HG02588 (cell line): ENCODE results near the gene FLRT1.

Source experiments
- ATAC-seq: cut with Tn5 transposase; IDR thresholded peaks from one replicate; pipeline ENCODE4 v1.9.1; 2021; ENCODE audit warnings: mild to moderate bottlenecking, moderate library complexity; ENCODE audit not compliant: unreplicated experiment

Gene FLRT1

GRCh38 chr11:64063777-64064176, 28.0 kb downstream of the FLRT1 start:
- ATAC-seq: no peak

DNA sequence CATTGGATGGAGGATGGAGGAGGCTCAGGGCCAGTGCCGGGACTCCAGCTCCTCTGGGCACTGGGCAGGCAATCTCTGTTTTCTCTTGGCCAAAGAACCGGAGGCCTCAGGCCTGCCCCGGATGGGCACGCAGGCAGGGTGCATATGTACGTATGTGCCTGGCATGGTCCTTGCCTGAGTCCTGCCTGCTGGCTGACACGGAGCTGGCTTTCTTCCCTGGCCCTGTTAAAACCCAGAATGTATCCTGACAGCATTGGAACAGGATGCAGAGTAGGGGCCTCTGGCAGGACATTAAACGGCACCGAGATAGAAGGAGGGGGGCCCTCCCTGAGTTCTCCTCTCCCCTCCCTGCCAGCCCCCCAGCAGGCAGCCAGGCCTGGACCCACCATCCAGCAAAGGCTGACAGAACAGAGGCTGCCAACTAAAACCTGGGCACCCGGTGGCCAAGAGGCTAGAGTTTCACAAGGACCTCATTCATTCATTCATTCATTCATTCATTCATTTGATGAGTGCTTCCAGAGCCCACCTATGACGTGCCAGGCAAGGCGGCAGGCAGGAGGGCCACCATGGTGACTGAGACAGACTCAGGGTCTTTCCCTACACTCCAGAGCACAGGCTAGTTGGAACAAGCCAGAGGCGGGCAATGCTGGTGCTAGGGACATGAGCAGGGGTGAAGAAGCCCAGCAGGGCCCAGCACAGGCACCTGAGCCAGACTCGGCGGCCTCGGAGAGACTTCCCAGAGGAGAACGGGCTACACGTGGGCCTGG, 28.8 kb downstream of the FLRT1 start:
- no peak for ATAC-seq

GRCh38 chr11:64065141-64065465, 29.4 kb downstream of the FLRT1 start:
- ATAC-seq: no peak

DNA sequence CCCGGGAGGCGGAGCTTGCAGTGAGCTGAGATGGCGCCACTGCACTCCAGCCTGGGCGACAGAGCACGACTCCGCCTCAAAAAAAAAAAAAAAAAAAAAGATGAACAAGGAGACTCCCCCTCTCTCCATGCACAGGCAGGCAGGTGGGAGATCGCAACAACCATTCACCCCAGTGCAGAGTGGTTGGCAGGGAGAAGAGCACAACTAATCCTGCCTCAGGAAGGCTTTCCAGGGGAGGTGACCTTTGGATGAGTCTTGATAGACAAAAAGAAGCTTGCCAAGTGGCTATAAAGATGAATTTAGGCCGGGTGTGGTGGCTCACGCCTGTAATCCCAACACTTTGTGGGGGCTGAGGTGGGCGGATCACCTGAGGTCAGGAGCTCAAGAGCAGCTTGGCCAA, 30.0 kb downstream of the FLRT1 start:
- ATAC-seq: no peak

DNA sequence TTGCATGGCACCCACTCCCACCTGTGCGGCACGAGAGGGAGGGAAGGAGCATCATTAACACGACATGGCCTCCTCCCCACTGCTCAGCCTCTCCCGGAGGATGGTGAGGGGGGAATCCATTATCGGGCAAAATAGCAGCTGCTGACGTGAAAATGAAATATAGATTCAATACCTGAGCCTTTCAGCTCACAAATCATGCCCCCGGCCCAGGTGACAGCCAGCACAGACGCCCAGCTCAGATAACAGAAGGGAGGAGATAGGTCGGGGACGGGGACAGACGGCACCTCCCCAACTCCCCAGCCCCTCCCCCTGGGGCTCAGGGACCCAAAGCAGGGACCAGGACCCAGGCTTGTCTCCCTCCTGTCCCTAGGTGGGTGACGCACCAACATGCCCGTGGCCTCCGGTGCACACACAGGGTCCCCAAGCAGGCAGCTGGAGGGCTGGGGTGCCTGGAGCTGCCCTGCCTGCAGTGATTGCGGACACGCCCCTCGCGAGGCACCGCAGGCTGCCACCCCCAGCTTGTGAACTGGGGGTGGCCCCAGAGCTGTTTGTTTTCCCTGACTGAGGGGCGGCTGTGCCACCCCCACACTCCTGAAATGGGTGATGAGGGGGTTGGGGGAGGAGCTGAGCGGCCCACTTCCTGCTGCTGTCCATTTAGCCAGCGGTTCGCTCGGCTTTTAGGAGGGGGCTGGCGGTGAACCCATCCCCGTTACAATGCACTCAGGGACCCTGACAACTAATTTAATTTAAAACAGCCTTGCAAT, 31.7 kb downstream of the FLRT1 start:
- ATAC-seq: no peak

DNA sequence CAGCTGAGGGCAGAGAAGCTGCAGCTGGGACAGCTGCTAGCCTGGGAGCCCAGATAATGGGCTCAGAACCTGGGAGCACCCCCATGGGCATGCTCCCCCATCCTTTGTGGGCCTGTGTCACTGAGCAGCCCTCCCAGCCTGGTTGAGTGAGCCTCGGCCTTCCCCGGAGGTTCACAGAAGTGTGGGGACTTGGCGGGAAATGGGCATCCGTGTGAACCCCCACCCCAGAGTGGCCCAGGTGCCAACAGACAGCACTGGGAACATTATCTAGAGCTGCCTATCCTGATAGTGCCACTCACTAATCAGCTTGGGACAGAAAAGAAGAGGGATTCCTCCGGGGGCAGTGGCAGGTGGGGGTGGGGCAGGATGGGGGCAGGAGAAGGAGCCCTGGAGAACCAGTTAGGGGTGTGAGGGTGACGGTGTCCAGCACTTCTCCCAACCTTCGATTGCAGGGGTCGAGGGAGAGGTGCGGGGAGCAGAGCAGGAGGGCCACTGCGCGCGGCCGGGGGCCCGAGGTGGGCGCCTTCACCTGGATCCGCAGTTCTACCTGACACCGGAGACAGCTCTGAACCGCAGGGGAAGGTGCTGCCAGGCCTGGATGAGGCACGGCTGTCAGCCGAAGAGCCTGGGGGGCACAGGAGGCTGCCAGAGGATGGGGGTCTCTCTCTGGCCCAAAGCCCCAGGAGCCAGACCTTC, 33.1 kb downstream of the FLRT1 start:
- no peak for ATAC-seq

- no peak for ATAC-seq
Observed at GRCh38 chr11:64069401-64070313, 33.9 kb downstream of the FLRT1 start.

GRCh38 chr11:64070314-64070681, 34.6 kb downstream of the FLRT1 start:
- no peak for ATAC-seq

- ATAC-seq: no peak
Observed at GRCh38 chr11:64071849-64072248, 36.1 kb downstream of the FLRT1 start.

DNA sequence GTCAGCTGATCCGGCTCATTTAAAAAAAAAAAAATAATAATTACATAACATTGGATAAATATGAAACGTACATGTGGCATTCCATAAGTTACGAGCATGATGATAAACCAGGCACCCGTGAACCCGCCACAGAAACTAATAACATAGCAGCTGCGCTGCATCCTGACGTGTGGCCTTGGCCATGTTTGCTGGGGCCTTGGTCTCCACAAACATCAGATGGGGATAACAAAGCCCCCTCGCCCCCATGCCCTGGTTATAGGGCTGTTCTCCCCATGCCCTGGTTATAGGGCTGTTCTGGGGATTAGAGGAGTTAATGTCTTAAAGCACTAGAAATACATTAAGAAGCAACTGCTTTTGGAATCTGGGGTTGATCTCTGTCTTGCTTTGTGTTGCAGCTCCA, 36.7 kb downstream of the FLRT1 start:
- ATAC-seq: no peak

- ATAC-seq: no peak
Observed at GRCh38 chr11:64072871-64073270, 37.1 kb downstream of the FLRT1 start.

- ATAC-seq: no peak
Observed at GRCh38 chr11:64073542-64073941, 37.8 kb downstream of the FLRT1 start.

DNA sequence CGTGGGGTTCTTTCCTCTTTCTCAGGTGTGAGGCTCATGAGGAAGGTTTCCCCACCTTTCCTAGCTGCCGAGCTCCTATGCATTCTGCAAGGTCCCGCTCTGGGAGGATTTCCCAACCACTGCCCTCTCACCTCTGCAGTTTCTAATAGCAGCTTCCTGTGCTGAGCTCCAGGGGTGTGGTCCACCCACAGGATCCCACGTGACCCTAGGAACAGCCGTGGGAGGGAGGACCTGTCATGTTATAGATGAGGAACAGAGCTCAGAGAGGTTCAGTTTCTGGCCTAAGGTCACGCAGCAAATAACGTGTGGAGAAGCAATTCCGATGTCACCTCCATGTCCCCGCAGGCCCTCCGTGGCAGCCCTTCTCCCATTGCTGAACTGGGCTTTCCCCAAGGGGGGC, 38.5 kb downstream of the FLRT1 start:
- no peak for ATAC-seq

DNA sequence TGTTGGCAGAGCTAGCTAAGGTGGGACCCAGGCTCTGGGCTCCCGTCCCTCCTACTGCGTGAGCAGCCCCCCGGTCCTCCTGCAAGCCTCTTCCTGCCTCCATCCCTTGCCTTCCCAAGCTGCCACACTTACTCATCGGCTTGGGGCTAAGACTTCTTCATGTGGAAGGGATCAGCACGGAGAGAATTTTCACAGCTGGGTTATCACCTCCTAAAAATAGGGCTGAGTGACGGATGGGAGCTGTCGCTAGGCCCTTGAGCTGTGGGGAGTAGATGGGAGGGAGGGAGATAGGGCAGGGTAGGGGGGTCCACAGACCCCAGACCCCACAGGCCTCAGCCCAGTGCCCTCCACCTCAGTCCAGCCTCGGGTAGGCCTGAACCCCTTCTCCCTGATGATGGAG, 41.0 kb downstream of the FLRT1 start:
- no peak for ATAC-seq

DNA sequence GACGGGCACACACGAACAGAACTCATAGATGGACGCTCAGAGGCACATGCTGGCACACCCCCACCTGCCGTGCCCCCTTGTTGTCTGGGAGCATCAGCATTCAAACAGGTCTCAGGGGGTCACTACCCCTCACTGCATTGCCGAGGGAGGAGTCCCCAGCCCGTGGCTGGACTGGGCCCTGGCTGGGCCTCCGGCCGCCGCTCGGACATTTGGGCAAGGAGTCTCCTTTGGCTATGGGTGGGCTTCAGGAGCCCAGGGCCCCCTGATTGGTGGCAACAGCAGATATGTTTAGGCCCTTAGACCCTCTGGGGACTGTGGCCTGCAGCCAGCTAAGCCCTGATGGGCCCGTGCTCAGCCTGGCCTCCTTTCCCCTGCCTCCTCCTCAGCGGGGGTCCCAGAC, 41.9 kb downstream of the FLRT1 start:
- no peak for ATAC-seq

GRCh38 chr11:64078284-64078683, 42.6 kb downstream of the FLRT1 start:
- ATAC-seq: no peak

DNA sequence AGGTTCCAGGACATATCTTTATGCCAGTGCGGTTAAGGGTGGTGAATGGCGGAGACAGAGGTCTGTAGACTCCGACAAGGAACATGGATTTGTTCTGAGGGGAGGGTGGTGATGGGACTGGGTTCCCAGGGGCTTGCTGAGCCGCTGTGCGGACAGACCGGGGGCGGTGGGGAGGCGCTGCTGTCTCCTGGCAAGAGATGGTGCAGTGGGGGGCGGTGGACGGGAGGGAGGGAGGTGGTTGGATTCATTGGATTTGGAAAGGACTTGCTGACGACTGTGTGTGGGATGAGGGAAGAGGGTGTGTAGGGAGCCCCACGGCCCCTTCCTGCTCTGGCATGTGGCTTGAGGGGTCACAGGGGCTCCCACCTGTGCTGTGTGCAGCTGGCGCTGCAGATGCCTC, 43.2 kb downstream of the FLRT1 start:
- ATAC-seq: no peak

GRCh38 chr11:64080390-64080789, 44.7 kb downstream of the FLRT1 start:
- ATAC-seq: no peak

- ATAC-seq: no peak
Observed at GRCh38 chr11:64081745-64082442, 46.2 kb downstream of the FLRT1 start.

DNA sequence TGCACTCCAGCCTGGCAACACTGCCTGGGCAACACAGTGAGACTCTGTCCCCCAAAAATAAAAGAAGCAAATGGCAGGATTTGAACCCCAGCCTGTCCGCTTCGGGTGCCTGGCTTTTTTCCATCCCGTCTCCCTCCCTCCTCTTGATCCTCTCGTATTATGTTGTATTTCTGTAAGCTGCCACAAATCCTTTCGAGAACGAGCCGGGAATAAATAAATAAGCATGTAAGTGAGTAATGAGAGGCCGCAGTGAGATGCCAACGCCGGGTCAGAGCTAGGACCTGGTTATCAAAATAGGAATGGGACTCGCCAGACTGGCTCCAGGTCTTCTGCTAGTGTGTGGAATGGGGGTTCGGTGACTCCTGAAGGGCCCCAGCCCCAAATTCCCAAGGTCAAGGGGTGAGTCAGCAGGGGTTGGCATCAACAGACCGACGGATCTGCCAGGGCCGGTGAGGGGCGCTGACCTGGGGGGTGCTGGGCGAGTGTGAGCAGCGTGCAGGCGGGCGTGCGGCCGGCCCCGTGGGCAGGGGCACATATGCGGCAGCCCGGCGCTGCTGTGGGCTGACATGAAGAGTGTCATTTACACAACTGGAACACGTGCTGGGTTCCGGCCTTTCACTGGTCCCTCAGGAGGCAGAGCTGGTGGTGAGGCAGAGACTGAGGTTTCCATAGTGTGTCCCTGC, 47.8 kb downstream of the FLRT1 start:
- ATAC-seq: no peak
